IMR-90 (cell line): ENCODE data around the gene GVQW3.
A peak's percentile ranks its signal among the peaks of the same experiment; 100 is the strongest.

Source experiments
- MAZ ChIP-seq: IDR thresholded peaks from 2 replicates; pipeline ENCODE4 v1.6.1; 2012; ENCODE audit warnings: low read depth, mild to moderate bottlenecking, low read length, improper control_type of control experiment, moderate library complexity, borderline replicate concordance
- MXI1 ChIP-seq: IDR thresholded peaks from 2 replicates; pipeline ENCODE4 v1.6.1; 2012; ENCODE audit warnings: low read depth, mild to moderate bottlenecking, low read length, moderate library complexity, borderline replicate concordance
- TF ChIP-seq, protein P1 (sequence below): conservative IDR thresholded peaks from 2 replicates; pipeline ENCODE4 v1.5.1; 2012; ENCODE audit warnings: mild to moderate bottlenecking, low read depth, low read length, improper control_type of control experiment

DNA sequence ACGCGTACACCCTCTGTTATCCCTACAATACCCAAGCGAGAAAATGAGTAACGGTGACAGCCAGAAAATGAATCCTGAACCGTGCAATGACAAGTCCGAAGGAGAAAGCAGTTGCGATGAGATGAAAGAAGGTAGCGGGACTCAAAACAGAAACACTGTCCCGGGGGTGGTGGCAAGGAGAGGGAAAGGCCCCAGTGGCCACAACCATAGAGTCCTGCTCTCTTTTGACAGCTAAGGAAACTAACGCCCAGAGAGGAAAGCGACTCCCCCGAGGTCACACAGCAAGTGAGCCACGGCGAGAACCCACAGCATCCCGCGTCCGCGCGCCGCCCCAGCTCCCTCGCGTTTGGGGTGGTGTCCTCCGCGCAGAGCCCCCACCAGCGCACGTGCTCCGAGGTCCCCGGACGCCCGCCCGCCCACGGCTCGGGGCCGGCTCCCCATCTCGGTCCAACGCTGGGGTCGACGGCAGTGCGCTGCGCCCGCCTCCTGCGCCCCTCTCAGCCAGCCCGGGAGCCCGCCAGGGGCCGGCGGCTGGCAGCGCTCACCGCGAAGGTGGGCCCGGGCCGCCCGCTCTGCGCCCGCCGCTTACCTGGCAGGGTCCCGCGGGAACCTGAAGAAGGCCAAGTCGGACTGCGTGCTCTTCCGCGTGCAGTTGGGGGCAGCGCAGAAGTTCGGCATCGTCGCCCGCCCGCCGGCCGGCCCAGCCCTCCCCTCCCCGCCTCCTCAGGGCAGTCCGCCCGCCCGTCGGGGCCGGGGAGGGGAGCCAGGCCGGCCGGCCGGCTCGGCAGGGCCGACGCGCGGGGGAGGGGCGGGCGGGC, 755 bp upstream of the GVQW3 start:
- TF ChIP-seq MAZ: peak; percentile 37; the same call in 1 of the 2 replicates
- TF ChIP-seq, protein P1, sequence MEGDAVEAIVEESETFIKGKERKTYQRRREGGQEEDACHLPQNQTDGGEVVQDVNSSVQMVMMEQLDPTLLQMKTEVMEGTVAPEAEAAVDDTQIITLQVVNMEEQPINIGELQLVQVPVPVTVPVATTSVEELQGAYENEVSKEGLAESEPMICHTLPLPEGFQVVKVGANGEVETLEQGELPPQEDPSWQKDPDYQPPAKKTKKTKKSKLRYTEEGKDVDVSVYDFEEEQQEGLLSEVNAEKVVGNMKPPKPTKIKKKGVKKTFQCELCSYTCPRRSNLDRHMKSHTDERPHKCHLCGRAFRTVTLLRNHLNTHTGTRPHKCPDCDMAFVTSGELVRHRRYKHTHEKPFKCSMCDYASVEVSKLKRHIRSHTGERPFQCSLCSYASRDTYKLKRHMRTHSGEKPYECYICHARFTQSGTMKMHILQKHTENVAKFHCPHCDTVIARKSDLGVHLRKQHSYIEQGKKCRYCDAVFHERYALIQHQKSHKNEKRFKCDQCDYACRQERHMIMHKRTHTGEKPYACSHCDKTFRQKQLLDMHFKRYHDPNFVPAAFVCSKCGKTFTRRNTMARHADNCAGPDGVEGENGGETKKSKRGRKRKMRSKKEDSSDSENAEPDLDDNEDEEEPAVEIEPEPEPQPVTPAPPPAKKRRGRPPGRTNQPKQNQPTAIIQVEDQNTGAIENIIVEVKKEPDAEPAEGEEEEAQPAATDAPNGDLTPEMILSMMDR: no peak
- TF ChIP-seq MXI1: peak; percentile 30; the same call in 1 of the 2 replicates
